ES-I3 (cell line): ENCODE data around the gene AUNIP.

Source experiments
- H3K36me3 ChIP-seq: 2 replicates; pipeline ENCODE4 v1.6.1; 2013; ENCODE audit warnings: mild to moderate bottlenecking, low read length, control low read depth, moderate library complexity; ENCODE audit not compliant: insufficient read depth
- H3K4me1 ChIP-seq: 2 replicates; pipeline ENCODE4 v1.6.1; 2013; ENCODE audit warnings: mild to moderate bottlenecking, control low read depth, low read length; ENCODE audit not compliant: insufficient read depth
- H3K9ac ChIP-seq: 2 replicates; pipeline ENCODE4 v1.6.1; 2013; ENCODE audit warnings: low read depth, mild to moderate bottlenecking, low read length, moderate library complexity
- H3K9me3 ChIP-seq: 2 replicates; pipeline ENCODE4 v1.6.1; 2013; ENCODE audit warnings: mild to moderate bottlenecking, low read length, moderate library complexity; ENCODE audit not compliant: control insufficient read depth, insufficient read depth

The AUNIP gene

DNA sequence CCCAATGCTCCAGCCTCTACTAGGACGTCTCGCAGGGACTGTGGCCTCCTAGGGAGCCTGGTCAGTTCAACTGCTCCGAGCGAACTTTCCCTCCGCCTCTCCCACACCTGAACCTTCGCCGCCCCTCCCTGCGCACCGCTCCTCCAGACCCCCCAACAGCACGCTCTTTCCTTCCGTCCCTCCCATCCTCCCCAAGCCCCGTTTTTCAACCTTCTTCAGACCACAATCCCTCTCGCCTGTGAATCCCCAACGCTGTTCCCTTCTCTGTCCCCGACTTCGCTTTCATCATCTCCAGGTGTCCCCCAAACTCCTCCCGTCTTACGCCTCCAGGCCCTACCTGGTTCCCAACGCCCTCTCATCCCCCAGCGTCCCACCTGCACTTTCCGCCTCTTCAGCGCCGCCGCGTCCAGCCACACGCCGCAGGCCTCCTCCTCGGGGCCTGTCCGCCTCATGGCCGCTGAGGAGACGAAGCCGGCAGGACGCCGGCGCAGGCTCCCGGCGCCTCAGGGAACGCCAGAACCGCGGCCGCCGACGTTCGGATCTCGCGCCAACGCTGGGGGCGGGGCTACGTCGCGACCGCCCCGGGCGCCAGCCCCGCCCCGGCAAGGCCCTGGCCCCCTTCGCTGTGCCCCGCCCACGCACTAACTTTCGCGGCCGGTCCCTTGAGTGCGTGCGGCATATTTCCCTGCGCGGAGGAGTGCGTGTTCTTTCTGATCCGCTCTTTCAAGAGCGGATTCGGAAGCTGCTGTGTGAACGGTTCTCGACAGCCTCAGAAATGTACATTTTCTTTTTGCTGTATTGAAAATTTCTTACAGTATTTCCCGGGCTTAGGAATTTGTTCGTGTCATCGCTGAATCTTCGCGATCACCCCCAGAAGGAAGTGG is at the start of gene AUNIP:
AUNIP (minus strand) TSS at position 552 of the 884 bp plus-strand sequence; CDS start at position 452, 100 bp downstream.
- Histone ChIP-seq H3K36me3 (no peaks in the 10 kb centered on the region), H3K4me1 (no peaks in the 10 kb centered on the region), H3K9ac (peak within 1 kb of the TSS; percentile 86), H3K9me3 (no peaks in the 10 kb centered on the region)

DNA sequence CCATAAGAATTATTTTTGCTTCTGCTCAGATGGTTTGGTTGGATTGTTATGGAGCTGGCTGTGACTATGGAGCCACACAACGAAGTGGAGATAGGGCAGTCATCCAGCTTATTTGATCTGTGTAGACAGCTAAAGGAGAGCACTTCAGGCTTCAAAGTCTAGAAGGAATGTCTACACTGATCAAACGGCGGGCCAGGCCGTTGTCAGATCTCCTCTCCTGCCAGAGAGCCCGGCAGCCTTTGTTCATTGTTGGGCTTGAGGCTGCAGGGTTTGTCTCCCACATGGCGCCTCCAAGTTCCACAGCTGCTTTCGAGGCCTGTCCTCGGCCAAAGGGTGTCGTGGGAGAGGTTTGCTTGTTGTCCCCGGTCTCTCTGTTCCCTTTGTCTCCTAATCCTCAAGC is 49.8 kb upstream of the AUNIP start:
- Histone ChIP-seq H3K4me1 (peaks cover 6% of the 10 kb centered on the region), H3K9me3 (no peaks in the 10 kb centered on the region), H3K36me3 (no peaks in the 10 kb centered on the region), H3K9ac (no peak overlapping the region)

DNA sequence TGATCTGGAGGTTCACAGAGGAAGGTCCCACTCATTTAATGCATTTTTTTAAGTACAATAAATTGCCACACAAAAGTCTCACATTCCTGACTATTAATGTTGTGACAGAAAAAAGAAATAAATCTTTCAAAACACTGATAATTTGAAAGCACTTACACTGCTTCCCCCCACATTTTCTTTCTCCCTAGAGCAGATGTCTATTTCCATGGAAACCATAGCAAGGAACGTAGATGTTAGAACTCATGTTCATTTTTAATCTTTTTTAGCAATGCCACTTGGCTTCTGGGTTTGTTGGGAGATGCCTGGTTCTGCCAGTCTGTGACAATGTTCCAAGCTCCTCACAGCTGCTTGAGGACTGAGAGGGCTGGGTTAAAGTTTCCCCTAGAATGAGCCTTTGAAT is 48.9 kb upstream of the AUNIP start:
- no peaks in the 10 kb centered on the region for H3K9me3 ChIP-seq
- H3K9ac ChIP-seq, result no peak overlapping the region
- H3K4me1 ChIP-seq, result peaks cover 6% of the 10 kb centered on the region
- no peaks in the 10 kb centered on the region for H3K36me3 ChIP-seq

DNA sequence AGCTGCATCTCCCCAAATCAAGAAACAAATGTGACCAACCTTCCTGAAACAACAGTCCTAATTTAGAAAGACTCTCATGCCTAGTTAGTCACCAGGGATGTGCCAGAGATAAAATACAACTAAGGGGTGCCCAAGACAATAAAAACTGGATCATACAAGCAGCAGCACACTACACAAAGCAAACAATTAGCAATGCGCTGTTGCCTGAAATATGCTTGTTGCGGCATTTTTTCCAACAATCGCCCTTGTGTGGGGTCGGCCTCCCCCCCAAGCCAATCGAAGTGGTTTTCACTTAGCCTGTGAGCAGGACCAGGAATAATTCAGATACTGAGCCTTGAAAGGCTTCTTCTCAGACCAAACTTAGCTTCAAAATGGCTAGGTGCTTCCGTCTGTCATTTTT is 48.3 kb upstream of the AUNIP start:
- Histone ChIP-seq H3K9me3 (no peaks in the 10 kb centered on the region), H3K36me3 (peaks cover 2% of the 10 kb centered on the region), H3K4me1 (peaks cover 6% of the 10 kb centered on the region), H3K9ac (no peak overlapping the region)

- Histone ChIP-seq H3K9ac (peak overlapping the region; percentile 72), H3K36me3 (peaks cover 7% of the 10 kb centered on the region), H3K9me3 (no peaks in the 10 kb centered on the region), H3K4me1 (peaks cover 6% of the 10 kb centered on the region)
These were observed 47.5 kb upstream of the AUNIP start for GRCh38 chr1:25906644-25907300.

GRCh38 chr1:25905680-25906643 is 46.7 kb upstream of the AUNIP start, which contains the start of gene STMN1:
Gene STMN1 (minus strand): TSS chr1:25906419. CDS start chr1:25904676, 1,743 bp downstream.
- H3K4me1 ChIP-seq, result peaks cover 6% of the 10 kb centered on the region
- H3K9ac ChIP-seq, result peak within 1 kb of the TSS; percentile 91
- peaks cover 11% of the 10 kb centered on the region for H3K36me3 ChIP-seq
- H3K9me3 ChIP-seq, result no peaks in the 10 kb centered on the region

- peaks cover 14% of the 10 kb centered on the region for H3K36me3 ChIP-seq
- peak overlapping the region; percentile 91 for H3K9ac ChIP-seq
- H3K9me3 ChIP-seq, result no peaks in the 10 kb centered on the region
- H3K4me1 ChIP-seq, result peaks cover 6% of the 10 kb centered on the region
These were observed 45.9 kb upstream of the AUNIP start for GRCh38 chr1:25904943-25905679.

GRCh38 chr1:25903986-25904385 is 44.7 kb upstream of the AUNIP start:
- no peak overlapping the region; the same call in 1 of the 2 replicates for H3K9ac ChIP-seq

DNA sequence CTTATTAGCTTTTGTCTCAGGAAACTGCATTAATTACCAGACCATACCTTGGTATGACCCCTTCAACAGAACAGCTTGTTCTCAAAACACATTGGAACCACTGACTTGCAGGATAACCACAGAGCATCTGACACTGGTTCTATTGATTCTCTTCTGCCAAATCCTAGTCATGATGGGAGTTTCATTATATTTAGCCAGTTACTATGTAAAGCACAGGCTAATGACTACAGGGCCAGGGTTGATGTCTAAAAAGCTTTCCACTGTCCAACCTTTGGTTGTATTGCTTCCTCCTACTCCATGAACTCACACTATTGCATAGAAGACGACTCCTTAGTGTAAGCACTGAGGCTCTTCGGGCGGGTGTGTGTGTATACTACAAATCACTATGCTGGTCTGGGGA is 43.2 kb upstream of the AUNIP start:
- Histone ChIP-seq H3K36me3 (peaks cover 32% of the 10 kb centered on the region), H3K4me1 (peaks cover 6% of the 10 kb centered on the region), H3K9ac (no peak overlapping the region), H3K9me3 (no peaks in the 10 kb centered on the region)

More at GRCh38 chr1:25903986-25904385, 44.7 kb upstream of the AUNIP start:
- H3K9me3 ChIP-seq, result no peaks in the 10 kb centered on the region
- peaks cover 24% of the 10 kb centered on the region for H3K36me3 ChIP-seq
- H3K4me1 ChIP-seq, result peaks cover 6% of the 10 kb centered on the region

DNA sequence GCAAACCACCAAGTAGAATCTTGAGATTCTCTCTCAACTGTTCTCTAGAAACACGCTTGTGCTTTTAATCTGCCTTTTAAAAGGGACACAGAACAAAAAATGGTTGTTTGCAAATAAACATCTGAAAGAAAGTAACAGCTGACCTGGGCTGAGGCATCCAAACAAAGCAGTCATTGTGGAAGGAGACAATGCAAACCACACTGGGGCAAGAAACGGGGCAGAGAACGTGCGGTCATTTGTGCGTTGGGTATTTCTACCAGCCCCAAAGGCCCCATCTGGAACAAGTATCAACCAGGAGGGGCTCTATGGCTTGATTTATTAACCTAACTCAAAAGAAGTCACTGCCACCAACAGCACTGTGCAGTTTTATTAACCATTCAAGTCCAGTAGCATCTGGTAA is 41.0 kb upstream of the AUNIP start:
- Histone ChIP-seq H3K9me3 (no peaks in the 10 kb centered on the region), H3K9ac (no peak overlapping the region), H3K36me3 (peaks cover 32% of the 10 kb centered on the region), H3K4me1 (peaks cover 11% of the 10 kb centered on the region)

GRCh38 chr1:25899792-25900191 is 40.5 kb upstream of the AUNIP start:
- peaks cover 11% of the 10 kb centered on the region for H3K4me1 ChIP-seq

GRCh38 chr1:25898223-25899015 is 39.2 kb upstream of the AUNIP start:
- H3K9me3 ChIP-seq, result no peaks in the 10 kb centered on the region
- peaks cover 11% of the 10 kb centered on the region for H3K4me1 ChIP-seq
- H3K9ac ChIP-seq, result no peak overlapping the region
- H3K36me3 ChIP-seq, result peaks cover 32% of the 10 kb centered on the region

More at GRCh38 chr1:25899792-25900191, 40.5 kb upstream of the AUNIP start:
- peaks cover 32% of the 10 kb centered on the region for H3K36me3 ChIP-seq
- no peak overlapping the region for H3K9ac ChIP-seq
- H3K9me3 ChIP-seq, result no peaks in the 10 kb centered on the region

DNA sequence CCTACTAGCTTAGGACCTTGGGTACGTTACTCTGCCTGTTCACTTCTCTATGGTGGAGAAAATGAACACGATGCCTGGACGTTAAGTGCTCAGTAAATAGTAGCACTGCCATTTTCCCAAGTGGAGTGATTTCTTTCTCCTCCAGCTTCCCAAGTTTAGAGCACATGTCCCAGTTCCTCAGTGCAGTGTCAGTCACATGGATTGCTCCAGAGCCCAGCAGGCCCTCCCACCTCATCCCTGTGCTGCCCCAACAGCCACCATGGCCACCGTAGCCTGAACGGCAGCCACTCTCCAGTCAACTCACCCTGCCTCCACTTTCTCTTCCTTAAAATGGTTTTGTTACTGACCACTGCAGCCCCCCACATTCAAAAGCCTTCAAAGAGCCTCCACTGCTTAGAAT is 38.5 kb upstream of the AUNIP start:
- no peaks in the 10 kb centered on the region for H3K9me3 ChIP-seq
- H3K9ac ChIP-seq, result no peak overlapping the region
- H3K36me3 ChIP-seq, result peaks cover 31% of the 10 kb centered on the region
- peaks cover 16% of the 10 kb centered on the region for H3K4me1 ChIP-seq
